ENCODE measurements around the gene ZBTB7B.

GRCh38 chr1:155019377-155020245 is 17.0 kb downstream of the ZBTB7B start:
- TF ChIP-seq CTCF (IDR thresholded peaks at IDR 0.05 in 2 of 3, conservative IDR thresholded peaks at IDR 0.05 in 1 of 3; ENCODE audit: insufficient read depth in 2 of 3, low read depth in 1 of 3, low read length in 3 of 3) (no peak), PHTF2 (CRISPR knock-in tag; IDR thresholded peaks at IDR 0.05) (no peak), CEBPB (tag; IDR thresholded peaks at IDR 0.05) (no peak), ZNF668 (CRISPR knock-in tag; IDR thresholded peaks at IDR 0.05) (no peak)
- TF ChIP-seq, protein P1, sequence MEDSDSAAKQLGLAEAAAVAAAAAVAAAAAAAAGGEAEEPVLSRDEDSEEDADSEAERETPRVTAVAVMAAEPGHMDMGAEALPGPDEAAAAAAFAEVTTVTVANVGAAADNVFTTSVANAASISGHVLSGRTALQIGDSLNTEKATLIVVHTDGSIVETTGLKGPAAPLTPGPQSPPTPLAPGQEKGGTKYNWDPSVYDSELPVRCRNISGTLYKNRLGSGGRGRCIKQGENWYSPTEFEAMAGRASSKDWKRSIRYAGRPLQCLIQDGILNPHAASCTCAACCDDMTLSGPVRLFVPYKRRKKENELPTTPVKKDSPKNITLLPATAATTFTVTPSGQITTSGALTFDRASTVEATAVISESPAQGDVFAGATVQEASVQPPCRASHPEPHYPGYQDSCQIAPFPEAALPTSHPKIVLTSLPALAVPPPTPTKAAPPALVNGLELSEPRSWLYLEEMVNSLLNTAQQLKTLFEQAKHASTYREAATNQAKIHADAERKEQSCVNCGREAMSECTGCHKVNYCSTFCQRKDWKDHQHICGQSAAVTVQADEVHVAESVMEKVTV (CRISPR knock-in tag; IDR thresholded peaks at IDR 0.05) = no peak

Data from K562 (cell line).